GM12878 (cell line): Measurements from ENCODE around the gene PLA2G5. TPM values are rescaled to one million over a fixed set of nuclear protein-coding genes. Genes with fewer than 3 reads are reported as not detected.

Source experiments
- ATAC-seq: fragments of 200-7000 bp; cut with Tn5 transposase; 3 replicates; pipeline ENCODE4 v1.9.1; 2020; ENCODE audit warnings: mild to moderate bottlenecking, moderate library complexity
- BruUV-seq: library from RNA; stranded (reverse); fragments of 400-500 nt; replicated peaks from 2 replicates; lab custom pipeline; 2021; lab: Mats Ljungman, UMichigan
- CTCF ChIA-PET: fragments of 300-600 bp; sonication (Branson Sonifier 250); formaldehyde crosslinking; extraction: SDS; loops from one replicate; lab custom pipeline; 2021; ENCODE audit warnings: inconsistent platforms; lab: Yijun Ruan, JAX
- POLR2A ChIA-PET: fragments of 350-600 bp; formaldehyde crosslinking; extraction: SDS; loops from one replicate; lab custom pipeline; 2021; ENCODE audit warnings: inconsistent platforms; lab: Charles Lee
- RAD21 ChIA-PET: fragments of 300-600 bp; sonication (Branson Sonifier 250); formaldehyde crosslinking; loops from one replicate; lab custom pipeline; 2023; ENCODE audit warnings: antibody characterized with exemption; ENCODE audit not compliant: unreplicated experiment; lab: Charles Lee
- SMC1A ChIA-PET: fragments of 300-600 bp; sonication (Branson Sonifier 250); formaldehyde crosslinking; loops from one replicate; lab custom pipeline; 2023; ENCODE audit not compliant: unreplicated experiment, uncharacterized antibody; lab: Charles Lee
- DNase-seq: peaks from one replicate; pipeline ENCODE4 v3.0.0-alpha.2; 2011; ENCODE audit warnings: low read depth, low spot score
- FAIRE-seq: peaks from 3 replicates; lab custom pipeline; 2011; peaks lifted over from hg19 to GRCh38; lab: Jason Lieb, UNC
- H2AFZ ChIP-seq: 2 replicates; pipeline ENCODE4 v1.6.0; 2011; ENCODE audit warnings: low read depth, low read length, control low read depth; ENCODE audit not compliant: control insufficient read depth
- H3K27ac ChIP-seq: 2 replicates; pipeline ENCODE4 v1.5.1; 2011; ENCODE audit warnings: control low read depth; ENCODE audit not compliant: control insufficient read depth, insufficient read depth
- H3K27me3 ChIP-seq, 2 experiments: replicated peaks in 1 of 2; 2 replicates each; pipeline versions ENCODE4 v1.6.0 to v1.6.1; 2011; ENCODE audit warnings: low read length in 1 of 2; ENCODE audit not compliant: control insufficient read depth in 2 of 2, insufficient read depth in 2 of 2
- H3K36me3 ChIP-seq, 2 experiments: 2 replicates each; pipeline ENCODE4 v1.5.1; 2011; ENCODE audit warnings: low read length in 1 of 2; ENCODE audit not compliant: control insufficient read depth in 2 of 2, insufficient read depth in 2 of 2
- H3K4me1 ChIP-seq: 2 replicates; pipeline ENCODE4 v1.6.1; 2011; ENCODE audit warnings: mild to moderate bottlenecking, low read length, moderate library complexity, mixed read lengths; ENCODE audit not compliant: control insufficient read depth, insufficient read depth
- H3K4me2 ChIP-seq: 2 replicates; pipeline ENCODE4 v1.6.0; 2011; ENCODE audit warnings: control low read depth; ENCODE audit not compliant: control insufficient read depth, insufficient read depth
- H3K4me3 ChIP-seq: fragments of 200-600 bp; sonication (generic); 2 replicates; pipeline ENCODE4 v1.5.1; 2016
- H3K79me2 ChIP-seq: 2 replicates; pipeline ENCODE4 v1.6.0; 2011; ENCODE audit warnings: low read length; ENCODE audit not compliant: control insufficient read depth, insufficient read depth
- H3K9ac ChIP-seq: 2 replicates; pipeline ENCODE4 v1.8.0; 2011; ENCODE audit warnings: low read length, control low read depth, mixed read lengths; ENCODE audit not compliant: control insufficient read depth, insufficient read depth
- H3K9me3 ChIP-seq: replicated peaks from 3 replicates; pipeline ENCODE4 v1.5.1; 2011; ENCODE audit warnings: mild to moderate bottlenecking, low read length; ENCODE audit not compliant: control insufficient read depth, insufficient read depth
- H4K20me1 ChIP-seq: 2 replicates; pipeline ENCODE4 v1.6.0; 2011; ENCODE audit not compliant: control insufficient read depth, insufficient read depth
- CEBPB ChIP-seq, 2 experiments: fragments of 150-350 bp in 1 of 2; IDR thresholded peaks; 2 replicates each; pipeline ENCODE4 v1.6.1; 2012 to 2014; ENCODE audit warnings: low read depth in 2 of 2, low read length in 2 of 2, borderline replicate concordance in 1 of 2, inconsistent platforms in 1 of 2
- POLR2A ChIP-seq: IDR thresholded peaks from 2 replicates; pipeline ENCODE4 v1.6.1; 2011; ENCODE audit warnings: low read depth, mild to moderate bottlenecking, low read length
- TCF3 ChIP-seq: IDR thresholded peaks from 2 replicates; pipeline ENCODE4 v1.6.1; 2012; ENCODE audit warnings: low read depth, mild to moderate bottlenecking, low read length, borderline replicate concordance; ENCODE audit not compliant: insufficient read depth
- ZNF622 ChIP-seq: fragments of 450-650 bp; IDR thresholded peaks from 2 replicates; pipeline ENCODE4 v1.6.1; 2017; ENCODE audit warnings: mild to moderate bottlenecking, inconsistent platforms
- in situ Hi-C: fragments of 300-500 bp; cut with MboI; formaldehyde crosslinking; loops from 9 replicates; pipeline ENCODE4 v1.14.3; 2018; ENCODE audit warnings: mixed read lengths
- intact Hi-C: fragments of 100-400 bp; cut with micrococcal nuclease; formaldehyde crosslinking; loops from one replicate; pipeline ENCODE4 v1.14.2; 2022; ENCODE audit not compliant: unreplicated experiment
- polyA plus RNA-seq, 11 experiments: library from polyadenylated mRNA; depleted of rRNA in 4 of 11; unstranded in 6 of 11; stranded (reverse) in 5 of 11; fragments of >200 nt; fragmentation: Nextera tagmentation in 4 of 11; fragmentation: Illumina TruSeq in 1 of 11; extraction: Ambion mirVana in 4 of 11; extraction: Trizol in 1 of 11; gene quantifications; 1 replicate in 1 of 11; 2 replicates in 10 of 11; pipeline versions ENCODE4 v1.2.1 to v1.2.3, GENCODE V29; 2011 to 2016; ENCODE audit warnings: inconsistent platforms in 2 of 11, missing spikeins in 2 of 11, low read depth in 1 of 11
- total RNA-seq, 4 experiments: library from RNA; depleted of rRNA in 3 of 4; stranded (reverse); fragments of >200 nt in 3 of 4; fragmentation: Illumina TruSeq in 1 of 4; extraction: Trizol in 1 of 4; gene quantifications; 2 replicates each; pipeline versions ENCODE4 v1.2.1 to v1.2.3, GENCODE V29; 2013 to 2021
- TF ChIP-seq, protein P1 (sequence below): fragments of 150-350 bp; IDR thresholded peaks from 2 replicates; pipeline ENCODE4 v1.6.1; 2016; ENCODE audit warnings: low read depth, low read length
- TF ChIP-seq, protein P2 (sequence below): fragments of 450-650 bp; IDR thresholded peaks from 2 replicates; pipeline ENCODE4 v1.6.1; 2017; ENCODE audit warnings: mild to moderate bottlenecking

PLA2G5 gene
- total and polyA plus RNA-seq, 10 of the 15 experiments (the other 5 are each of a cell fraction or from before 2014, with no cell fraction given) = 0.10 to 0.19 (median 0.17) TPM; not detected in 7

DNA sequence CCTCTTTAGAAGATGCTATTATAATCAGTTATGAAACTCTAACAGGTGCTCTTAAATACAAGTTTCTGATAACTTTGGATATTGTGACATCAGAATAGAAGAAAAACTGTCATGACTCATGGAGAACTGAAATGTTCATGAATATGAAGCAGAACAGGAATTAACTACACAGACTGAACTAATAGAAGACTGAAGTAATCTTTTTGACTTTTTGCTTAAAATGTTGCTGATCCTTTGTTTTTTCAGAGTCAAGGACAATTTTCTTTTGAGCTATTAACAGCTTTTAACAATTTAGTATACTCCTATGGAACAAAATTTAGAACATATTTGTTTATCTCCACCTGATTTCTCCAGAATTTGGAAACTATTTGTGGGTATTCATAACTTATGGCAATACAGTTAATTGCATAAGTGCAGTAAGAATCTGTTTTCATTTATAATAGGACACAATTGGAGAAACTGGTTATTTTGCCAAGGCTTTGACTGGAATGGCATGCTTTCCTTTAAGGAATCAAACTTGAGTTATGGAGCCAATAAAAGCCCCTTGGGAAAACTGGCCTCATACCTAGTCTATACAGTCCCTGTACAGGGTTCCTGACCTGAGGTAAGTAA, 18.7 kb upstream of the PLA2G5 start:
- Histone ChIP-seq H4K20me1 (no peaks in the 10 kb centered on the region), H3K27ac (no peak overlapping the region), H3K9me3 (peaks cover 1% of the 10 kb centered on the region; the same call in 2 of the 3 replicates), H3K79me2 (no peaks in the 10 kb centered on the region), H3K9ac (no peak overlapping the region), H3K4me2 (no peak overlapping the region), H3K27me3 (no peaks in the 10 kb centered on the region; a peak in 1 of 4 replicates), H3K4me1 (no peaks in the 10 kb centered on the region), H3K36me3 (no peaks in the 10 kb centered on the region), H2AFZ (no peak overlapping the region), H3K4me3 (no peak overlapping the region)
- POLR2A ChIA-PET = no interaction called here
- intact Hi-C loops (no loop called here), in situ Hi-C loops (no loop called here)
- CTCF ChIA-PET = interaction anchor here (0.6 kb wide), 1 partner anchor 28 kb away, joined by 3 read pairs; no protein-coding TSS in a partner anchor
- DNase-seq = no peak
- ATAC-seq = no peak
- no peak for FAIRE-seq
- no TSS peak for BruUV-seq
- TF ChIP-seq CEBPB (IDR thresholded peaks at IDR 0.05; ENCODE audit: borderline replicate concordance in 1 of 2, low read depth in 2 of 2, low read length in 2 of 2) (no peak), POLR2A (no peak), ZNF622 (no peak), TCF3 (no peak)
- TF ChIP-seq, protein P1, sequence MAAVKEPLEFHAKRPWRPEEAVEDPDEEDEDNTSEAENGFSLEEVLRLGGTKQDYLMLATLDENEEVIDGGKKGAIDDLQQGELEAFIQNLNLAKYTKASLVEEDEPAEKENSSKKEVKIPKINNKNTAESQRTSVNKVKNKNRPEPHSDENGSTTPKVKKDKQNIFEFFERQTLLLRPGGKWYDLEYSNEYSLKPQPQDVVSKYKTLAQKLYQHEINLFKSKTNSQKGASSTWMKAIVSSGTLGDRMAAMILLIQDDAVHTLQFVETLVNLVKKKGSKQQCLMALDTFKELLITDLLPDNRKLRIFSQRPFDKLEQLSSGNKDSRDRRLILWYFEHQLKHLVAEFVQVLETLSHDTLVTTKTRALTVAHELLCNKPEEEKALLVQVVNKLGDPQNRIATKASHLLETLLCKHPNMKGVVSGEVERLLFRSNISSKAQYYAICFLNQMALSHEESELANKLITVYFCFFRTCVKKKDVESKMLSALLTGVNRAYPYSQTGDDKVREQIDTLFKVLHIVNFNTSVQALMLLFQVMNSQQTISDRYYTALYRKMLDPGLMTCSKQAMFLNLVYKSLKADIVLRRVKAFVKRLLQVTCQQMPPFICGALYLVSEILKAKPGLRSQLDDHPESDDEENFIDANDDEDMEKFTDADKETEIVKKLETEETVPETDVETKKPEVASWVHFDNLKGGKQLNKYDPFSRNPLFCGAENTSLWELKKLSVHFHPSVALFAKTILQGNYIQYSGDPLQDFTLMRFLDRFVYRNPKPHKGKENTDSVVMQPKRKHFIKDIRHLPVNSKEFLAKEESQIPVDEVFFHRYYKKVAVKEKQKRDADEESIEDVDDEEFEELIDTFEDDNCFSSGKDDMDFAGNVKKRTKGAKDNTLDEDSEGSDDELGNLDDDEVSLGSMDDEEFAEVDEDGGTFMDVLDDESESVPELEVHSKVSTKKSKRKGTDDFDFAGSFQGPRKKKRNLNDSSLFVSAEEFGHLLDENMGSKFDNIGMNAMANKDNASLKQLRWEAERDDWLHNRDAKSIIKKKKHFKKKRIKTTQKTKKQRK = 0 out of 2 replicates have a peak, but pooled peaks have one; percentile 32
- TF ChIP-seq, protein P2, sequence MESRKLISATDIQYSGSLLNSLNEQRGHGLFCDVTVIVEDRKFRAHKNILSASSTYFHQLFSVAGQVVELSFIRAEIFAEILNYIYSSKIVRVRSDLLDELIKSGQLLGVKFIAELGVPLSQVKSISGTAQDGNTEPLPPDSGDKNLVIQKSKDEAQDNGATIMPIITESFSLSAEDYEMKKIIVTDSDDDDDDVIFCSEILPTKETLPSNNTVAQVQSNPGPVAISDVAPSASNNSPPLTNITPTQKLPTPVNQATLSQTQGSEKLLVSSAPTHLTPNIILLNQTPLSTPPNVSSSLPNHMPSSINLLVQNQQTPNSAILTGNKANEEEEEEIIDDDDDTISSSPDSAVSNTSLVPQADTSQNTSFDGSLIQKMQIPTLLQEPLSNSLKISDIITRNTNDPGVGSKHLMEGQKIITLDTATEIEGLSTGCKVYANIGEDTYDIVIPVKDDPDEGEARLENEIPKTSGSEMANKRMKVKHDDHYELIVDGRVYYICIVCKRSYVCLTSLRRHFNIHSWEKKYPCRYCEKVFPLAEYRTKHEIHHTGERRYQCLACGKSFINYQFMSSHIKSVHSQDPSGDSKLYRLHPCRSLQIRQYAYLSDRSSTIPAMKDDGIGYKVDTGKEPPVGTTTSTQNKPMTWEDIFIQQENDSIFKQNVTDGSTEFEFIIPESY = no peak
- SMC1A ChIA-PET = no interaction called here
- RAD21 ChIA-PET = no interaction called here
